ENCODE data around the gene FAIM2. TPM values are rescaled to one million over a fixed set of nuclear protein-coding genes. Genes with fewer than 3 reads are reported as not detected.

FAIM2 gene
- total RNA-seq, 2 donors from 2014 or later = 1.0 to 4.9 TPM

GRCh38 chr12:49871263-49871561 is 32.5 kb downstream of the FAIM2 start:
- intact Hi-C loops (cut with DNase I) = no loop called here
- no peak overlapping the region for H3K27ac ChIP-seq
- H3K9me3 ChIP-seq = no peaks in the 10 kb centered on the region
- no peak overlapping the region for H3K4me3 ChIP-seq
- H3K27me3 ChIP-seq = no peaks in the 10 kb centered on the region
- ATAC-seq (no peak), DNase-seq (no peak)
- WGBS, 2 donors = 73 to 100% methylated on average over 2 to 4 of the region's 4 CpGs
- peaks cover 29% of the 10 kb centered on the region for H3K4me1 ChIP-seq
- H3K36me3 ChIP-seq (replicated peaks in 1 of 2; ENCODE audit: insufficient read depth in 1 of 2, low read depth in 2 of 2) = no peaks in the 10 kb centered on the region
- TF ChIP-seq CTCF (IDR thresholded peaks at IDR 0.05) = no peak
- TF ChIP-seq POLR2A (IDR thresholded peaks at IDR 0.05) = no peak

- peaks cover 29% of the 10 kb centered on the region for H3K4me1 ChIP-seq
- no peaks in the 10 kb centered on the region for H3K36me3 ChIP-seq (replicated peaks in 1 of 2; ENCODE audit: insufficient read depth in 1 of 2, low read depth in 2 of 2)
- no peak for DNase-seq
- no peak overlapping the region for H3K4me3 ChIP-seq
- ATAC-seq = no peak
- WGBS, 2 donors = 92 to 93% methylated on average over 9 to 11 of the region's 11 CpGs
- TF ChIP-seq CTCF (IDR thresholded peaks at IDR 0.05) (no peak), POLR2A (IDR thresholded peaks at IDR 0.05) (no peak)
- no peaks in the 10 kb centered on the region for H3K9me3 ChIP-seq
- no peak overlapping the region for H3K27ac ChIP-seq
- intact Hi-C loops (cut with DNase I) = no loop called here
- H3K27me3 ChIP-seq = no peaks in the 10 kb centered on the region
Measured at GRCh38 chr12:49870501-49871262, 33.0 kb downstream of the FAIM2 start.

- H3K27me3 ChIP-seq = no peaks in the 10 kb centered on the region
- no peak for DNase-seq
- H3K4me1 ChIP-seq = peaks cover 29% of the 10 kb centered on the region
- intact Hi-C loops (cut with DNase I) = no loop called here
- H3K27ac ChIP-seq = peak overlapping the region; percentile 19 to 59 (median 57)
- 91 to 95% methylated on average over 12 to 14 of the region's 14 CpGs for WGBS, 2 donors
- H3K36me3 ChIP-seq (replicated peaks in 1 of 2; ENCODE audit: insufficient read depth in 1 of 2, low read depth in 2 of 2) = no peaks in the 10 kb centered on the region
- ATAC-seq = no peak
- H3K4me3 ChIP-seq = no peak overlapping the region
- no peaks in the 10 kb centered on the region for H3K9me3 ChIP-seq
- no peak for TF ChIP-seq CTCF (IDR thresholded peaks at IDR 0.05)
- no peak for TF ChIP-seq POLR2A (IDR thresholded peaks at IDR 0.05)
Measured at GRCh38 chr12:49869816-49870500, 33.7 kb downstream of the FAIM2 start.

GRCh38 chr12:49868952-49869815 is 34.5 kb downstream of the FAIM2 start:
- Histone ChIP-seq H3K36me3 (replicated peaks in 1 of 2; ENCODE audit: insufficient read depth in 1 of 2, low read depth in 2 of 2) (no peaks in the 10 kb centered on the region), H3K4me3 (no peak overlapping the region), H3K27ac (peak overlapping the region; percentile 19 to 59 (median 57)), H3K27me3 (no peaks in the 10 kb centered on the region), H3K4me1 (peaks cover 29% of the 10 kb centered on the region), H3K9me3 (no peaks in the 10 kb centered on the region)
- TF ChIP-seq POLR2A (IDR thresholded peaks at IDR 0.05) (no peak), CTCF (IDR thresholded peaks at IDR 0.05) (no peak)
- ATAC-seq (peak; percentile 76), DNase-seq (peak; percentile 56 to 89 (median 78))
- WGBS, 2 donors = 25 to 36% methylated on average over 4 to 16 of the region's 16 CpGs
- intact Hi-C loops (cut with DNase I) = no loop called here
